Mesodermal cell (in vitro differentiated cells): Measurements from ENCODE around the gene STX7.

Experiments
- H3K27ac ChIP-seq: 2 replicates; pipeline ENCODE4 v1.7.0; 2013; ENCODE audit warnings: mild to moderate bottlenecking, low read depth, low read length, moderate library complexity; ENCODE audit not compliant: severe bottlenecking
- H3K36me3 ChIP-seq: 2 replicates; pipeline ENCODE4 v1.7.1; 2013; ENCODE audit warnings: mild to moderate bottlenecking, low read length, moderate library complexity; ENCODE audit not compliant: control insufficient read depth, insufficient read depth
- H3K4me1 ChIP-seq: one replicate; pipeline ENCODE4 v1.7.1; 2013; ENCODE audit warnings: mild to moderate bottlenecking, low read length; ENCODE audit not compliant: insufficient read depth, control insufficient read depth, poor library complexity, severe bottlenecking
- H3K4me3 ChIP-seq: 2 replicates; pipeline ENCODE4 v1.7.0; 2013; ENCODE audit warnings: low read length, control low read depth, mild to moderate bottlenecking; ENCODE audit not compliant: insufficient read depth, poor library complexity, severe bottlenecking; ENCODE audit errors: extremely low read depth
- H3K9me3 ChIP-seq: 2 replicates; pipeline ENCODE4 v1.7.1; 2013; ENCODE audit warnings: mild to moderate bottlenecking, low read length, moderate library complexity; ENCODE audit not compliant: control insufficient read depth
- WGBS, 2 experiments: methylation state at CpG; one replicate each; pipeline ENCODE4 v1.1.5; 2013; ENCODE audit warnings: missing lambda C conversion rate in 2 of 2; ENCODE audit not compliant: insufficient coverage in 2 of 2; 5-methylcytosine and 5-hydroxymethylcytosine counted together

STX7 gene

DNA sequence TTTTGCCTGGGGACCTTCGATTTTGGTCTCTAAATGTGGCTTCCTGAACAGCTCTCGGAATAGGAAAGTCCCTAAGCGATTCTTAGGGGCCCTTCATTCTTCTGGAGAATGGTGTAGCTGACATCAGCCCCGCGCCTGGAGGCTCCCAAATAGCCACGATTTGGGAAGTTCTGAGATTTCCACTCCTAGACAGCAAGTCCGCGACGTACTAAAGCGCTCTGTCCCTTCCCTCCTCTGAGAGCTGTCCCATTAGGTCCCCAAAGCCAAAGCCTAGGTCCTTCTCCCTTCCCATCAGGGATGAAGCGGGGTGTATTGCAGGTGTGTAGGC, 112.4 kb downstream of the STX7 start:
- Histone ChIP-seq H3K9me3 (no peaks in the 10 kb centered on the region), H3K4me1 (peaks cover 4% of the 10 kb centered on the region), H3K27ac (no peak overlapping the region), H3K4me3 (peak overlapping the region; percentile 57), H3K36me3 (no peaks in the 10 kb centered on the region)
- WGBS, 2 experiments, result 20 to 33% methylated on average over 6 of the region's 11 CpGs

DNA sequence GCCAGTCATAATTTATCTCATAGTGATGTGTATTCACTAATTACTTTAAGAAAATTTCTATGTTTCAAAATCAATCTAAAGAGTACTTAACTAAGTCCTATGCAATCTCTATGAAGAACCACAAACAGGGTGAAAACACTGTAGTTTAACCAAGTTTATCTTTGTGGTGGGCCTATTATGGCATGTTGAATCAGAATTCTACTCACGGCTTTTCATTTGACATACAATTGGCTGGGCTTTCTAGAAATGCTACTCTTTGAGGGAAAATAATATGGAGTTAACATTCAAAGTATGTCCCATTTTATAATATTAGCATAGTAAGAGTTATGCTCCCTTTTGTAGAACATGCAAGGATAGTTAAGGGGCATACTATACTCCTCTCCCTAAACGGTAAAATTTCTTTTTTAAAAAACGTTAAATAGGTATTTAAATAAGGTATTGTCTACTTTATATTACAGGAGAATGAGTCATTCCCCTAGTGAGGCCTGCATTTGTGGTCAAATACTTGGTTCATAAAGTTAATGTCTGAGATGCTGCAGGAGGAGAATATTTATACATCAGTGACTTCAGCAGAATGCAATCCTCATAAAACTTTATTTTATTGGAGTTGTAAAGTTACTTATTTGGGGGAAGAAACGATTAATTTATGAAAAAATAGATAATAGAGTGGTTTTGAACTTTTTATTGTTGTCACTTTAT, 113.4 kb downstream of the STX7 start:
- WGBS, 2 experiments, result no CpG with 5 or more reads among the region's 4 CpGs
- H3K27ac ChIP-seq, result no peak overlapping the region
- H3K36me3 ChIP-seq, result no peaks in the 10 kb centered on the region
- H3K4me3 ChIP-seq, result no peak overlapping the region
- no peaks in the 10 kb centered on the region for H3K4me1 ChIP-seq
- no peaks in the 10 kb centered on the region for H3K9me3 ChIP-seq
